Fibroblast of skin of right biceps (primary cell): Measurements from ENCODE around the gene TSPAN33.
A peak's percentile ranks its signal among the peaks of the same experiment; 100 is the strongest.
"Not testable (repeated sequence)": the region's sequence is repeated elsewhere in the genome, so short reads cannot be mapped to it uniquely, and the experiment has no call there.

Experiments used
- DNase-seq: peaks from one replicate; pipeline ENCODE4 v3.0.0-alpha.2; 2013

TSPAN33 gene

GRCh38 chr7:129144095-129144833 lies at the start of gene TSPAN33:
TSPAN33 (plus strand) TSS chr7:129144707; CDS start chr7:129144981, 274 bp downstream.
- peak; percentile 54 for DNase-seq

GRCh38 chr7:129095258-129095657 lies 49.2 kb upstream of the TSPAN33 start:
- DNase-seq: no peak

- DNase-seq: no peak
These were observed 46.0 kb upstream of the TSPAN33 start for GRCh38 chr7:129098409-129099084.

GRCh38 chr7:129100827-129101166 lies 43.7 kb upstream of the TSPAN33 start:
- DNase-seq: no peak

GRCh38 chr7:129101746-129102145 lies 42.8 kb upstream of the TSPAN33 start:
- DNase-seq: peak; percentile 32

- no peak for DNase-seq
These were observed 40.8 kb upstream of the TSPAN33 start for GRCh38 chr7:129103561-129104324.

- no peak for DNase-seq
These were observed 35.9 kb upstream of the TSPAN33 start for GRCh38 chr7:129108581-129108980.

- no peak for DNase-seq
These were observed 34.1 kb upstream of the TSPAN33 start for GRCh38 chr7:129110258-129110981.

- DNase-seq: no peak
These were observed 33.5 kb upstream of the TSPAN33 start for GRCh38 chr7:129110982-129111376.

- DNase-seq: no peak
These were observed 28.8 kb upstream of the TSPAN33 start for GRCh38 chr7:129115676-129116075.

- DNase-seq: no peak
These were observed 26.3 kb upstream of the TSPAN33 start for GRCh38 chr7:129118182-129118581.

GRCh38 chr7:129118976-129119375 lies 25.5 kb upstream of the TSPAN33 start:
- DNase-seq: no peak

GRCh38 chr7:129121501-129122077 lies 22.9 kb upstream of the TSPAN33 start:
- not testable (repeated sequence) for DNase-seq

GRCh38 chr7:129122078-129122750 lies 22.3 kb upstream of the TSPAN33 start:
- no peak for DNase-seq

- no peak for DNase-seq
These were observed 21.6 kb upstream of the TSPAN33 start for GRCh38 chr7:129122751-129123509.

- no peak for DNase-seq
These were observed 21.0 kb upstream of the TSPAN33 start for GRCh38 chr7:129123510-129123857.

GRCh38 chr7:129126314-129126713 lies 18.2 kb upstream of the TSPAN33 start:
- no peak for DNase-seq

GRCh38 chr7:129127154-129127553 lies 17.4 kb upstream of the TSPAN33 start:
- DNase-seq: no peak

GRCh38 chr7:129127601-129128000 lies 16.9 kb upstream of the TSPAN33 start:
- DNase-seq: no peak

GRCh38 chr7:129134356-129134987 lies 10.0 kb upstream of the TSPAN33 start:
- no peak for DNase-seq
